Astrocyte of the cerebellum (primary cell): Measurements from ENCODE around the gene CYTH1.

ENCODE experiments used
- DNase-seq: peaks from one replicate; pipeline ENCODE4 v3.0.0-alpha.2; 2011; ENCODE audit warnings: low read depth
- H3K4me3 ChIP-seq: 2 replicates; pipeline ENCODE4 v1.5.1; 2011; ENCODE audit warnings: mild to moderate bottlenecking, low read depth, low read length, moderate library complexity
- in situ Hi-C: cut with HindIII; loops from 2 replicates; pipeline ENCODE4 v1.10.0; 2017; ENCODE audit warnings: low sequenced_read_pairs
- TF ChIP-seq, protein P1 (sequence below): IDR thresholded peaks from 2 replicates; pipeline ENCODE4 v1.5.1; 2012; ENCODE audit warnings: low read length, low read depth, moderate library complexity, mild to moderate bottlenecking; ENCODE audit errors: missing control alignments

CYTH1 gene

DNA sequence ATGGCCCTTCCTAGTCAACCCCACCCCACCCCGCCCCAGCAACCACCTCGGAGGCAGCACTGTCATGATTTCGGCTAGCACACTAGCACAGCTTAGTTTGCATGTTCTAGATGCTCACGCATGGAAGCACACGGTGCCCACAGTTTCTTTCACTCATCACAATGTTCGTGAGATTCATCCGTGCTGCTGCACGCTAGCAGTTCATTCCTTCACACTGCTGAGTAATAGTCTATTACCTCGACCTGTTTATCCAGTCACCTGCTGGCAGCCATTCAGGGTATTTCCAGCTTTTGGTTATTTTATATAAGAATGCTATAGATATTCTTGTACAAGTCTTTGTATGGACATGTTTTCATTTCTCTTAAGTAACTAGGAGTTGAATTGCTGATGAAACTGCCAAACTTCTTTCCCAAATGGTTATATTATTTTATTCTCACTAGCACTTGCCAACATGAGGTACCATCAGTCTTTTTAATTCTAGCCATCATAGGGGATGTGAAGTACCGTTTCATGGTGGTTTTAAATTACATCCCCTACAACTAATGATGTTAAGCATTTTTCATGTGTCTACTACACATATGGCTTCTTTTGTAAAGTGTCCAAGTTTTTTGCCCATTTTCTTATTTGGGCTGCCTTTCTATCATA is 75.7 kb downstream of the CYTH1 start:
- no peak for DNase-seq
- TF ChIP-seq, protein P1, sequence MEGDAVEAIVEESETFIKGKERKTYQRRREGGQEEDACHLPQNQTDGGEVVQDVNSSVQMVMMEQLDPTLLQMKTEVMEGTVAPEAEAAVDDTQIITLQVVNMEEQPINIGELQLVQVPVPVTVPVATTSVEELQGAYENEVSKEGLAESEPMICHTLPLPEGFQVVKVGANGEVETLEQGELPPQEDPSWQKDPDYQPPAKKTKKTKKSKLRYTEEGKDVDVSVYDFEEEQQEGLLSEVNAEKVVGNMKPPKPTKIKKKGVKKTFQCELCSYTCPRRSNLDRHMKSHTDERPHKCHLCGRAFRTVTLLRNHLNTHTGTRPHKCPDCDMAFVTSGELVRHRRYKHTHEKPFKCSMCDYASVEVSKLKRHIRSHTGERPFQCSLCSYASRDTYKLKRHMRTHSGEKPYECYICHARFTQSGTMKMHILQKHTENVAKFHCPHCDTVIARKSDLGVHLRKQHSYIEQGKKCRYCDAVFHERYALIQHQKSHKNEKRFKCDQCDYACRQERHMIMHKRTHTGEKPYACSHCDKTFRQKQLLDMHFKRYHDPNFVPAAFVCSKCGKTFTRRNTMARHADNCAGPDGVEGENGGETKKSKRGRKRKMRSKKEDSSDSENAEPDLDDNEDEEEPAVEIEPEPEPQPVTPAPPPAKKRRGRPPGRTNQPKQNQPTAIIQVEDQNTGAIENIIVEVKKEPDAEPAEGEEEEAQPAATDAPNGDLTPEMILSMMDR: no peak
- no peak overlapping the region for H3K4me3 ChIP-seq
- in situ Hi-C loops: loop anchor here (5.0 kb wide), 1 partner anchor 224 kb away; no protein-coding TSS in a partner anchor

DNA sequence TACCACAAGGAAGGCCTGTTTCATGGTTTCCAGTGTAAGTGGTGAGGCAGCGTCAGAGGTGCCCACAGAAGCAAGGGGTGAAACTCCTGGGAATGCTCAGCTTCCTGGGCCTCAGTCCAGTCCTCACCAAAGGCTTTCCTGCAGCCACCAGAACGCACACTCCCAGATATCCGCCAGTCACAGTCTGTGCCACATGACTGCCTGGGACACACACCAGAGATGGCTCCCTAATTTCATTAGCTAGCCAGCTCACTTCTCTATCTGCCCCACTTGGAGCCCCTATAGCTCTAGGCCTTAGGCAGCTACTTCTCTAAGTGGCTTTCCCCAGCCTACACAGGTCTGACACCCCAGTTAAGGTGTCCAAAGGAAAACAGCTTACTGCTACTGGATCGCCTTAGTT is 77.0 kb downstream of the CYTH1 start:
- TF ChIP-seq, protein P1: no peak
- no peak for DNase-seq
- in situ Hi-C loops: loop anchor here (5.0 kb wide), 1 partner anchor 223 kb away; no protein-coding TSS in a partner anchor
- H3K4me3 ChIP-seq: no peak overlapping the region

DNA sequence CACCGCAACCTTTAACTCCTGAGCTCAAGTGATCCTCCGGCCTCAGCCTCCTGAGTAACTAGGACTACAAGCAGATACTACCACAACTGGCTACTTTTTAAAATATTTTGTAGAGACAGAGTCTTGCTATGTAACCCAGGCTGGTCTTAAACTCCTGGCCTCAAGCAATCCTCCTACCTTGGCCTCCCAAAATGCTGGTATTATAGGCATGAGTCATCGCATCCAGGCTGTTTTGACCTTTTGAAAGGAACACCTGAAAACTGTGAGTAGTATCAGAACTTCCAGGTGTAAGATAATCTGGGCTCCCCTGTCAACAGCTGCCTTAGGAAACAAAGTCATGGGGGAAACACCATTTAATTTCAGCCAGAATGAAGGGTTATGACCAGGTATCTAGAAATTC is 77.5 kb downstream of the CYTH1 start:
- TF ChIP-seq, protein P1: no peak
- in situ Hi-C loops: no loop called here
- H3K4me3 ChIP-seq: no peak overlapping the region
- no peak for DNase-seq

DNA sequence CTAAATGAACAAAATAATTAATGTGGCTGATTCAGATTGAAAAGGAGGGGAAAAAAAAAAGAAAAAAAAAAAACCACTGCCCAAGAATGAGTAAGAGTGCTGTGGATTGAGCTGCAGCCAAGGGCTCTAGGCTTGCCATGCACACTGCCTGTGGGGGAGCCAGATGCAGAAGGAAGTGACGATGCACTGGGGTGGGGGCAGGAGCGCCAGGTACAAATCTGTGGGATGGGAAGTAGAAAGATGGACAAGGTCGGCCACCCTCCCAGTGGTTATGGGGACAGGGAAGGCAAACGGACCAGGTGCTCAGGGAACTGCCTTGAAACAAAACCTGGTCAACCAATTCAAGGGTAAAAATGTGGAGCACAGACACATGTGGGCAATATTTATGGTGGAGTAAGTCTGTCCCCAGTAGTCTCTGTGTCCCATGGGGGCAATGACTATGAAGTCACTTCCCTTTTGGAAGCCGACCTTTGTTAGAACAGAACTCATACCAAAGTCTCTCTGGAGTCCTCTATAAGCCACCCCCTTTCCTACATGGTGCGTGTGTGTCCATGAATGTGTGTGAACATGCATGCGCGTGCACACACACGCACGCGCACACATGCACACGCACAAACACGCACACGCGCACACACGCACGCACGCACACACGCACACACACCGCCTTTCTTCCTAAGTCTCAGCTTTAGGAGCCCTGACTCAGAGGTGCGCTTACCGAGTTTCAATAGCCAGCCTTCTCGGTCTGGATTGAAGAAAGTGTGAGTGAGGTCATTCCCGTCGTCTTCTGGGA is 84.3 kb downstream of the CYTH1 start:
- no peak overlapping the region for H3K4me3 ChIP-seq
- in situ Hi-C loops: no loop called here
- TF ChIP-seq, protein P1: no peak
- DNase-seq: peak; percentile 50

DNA sequence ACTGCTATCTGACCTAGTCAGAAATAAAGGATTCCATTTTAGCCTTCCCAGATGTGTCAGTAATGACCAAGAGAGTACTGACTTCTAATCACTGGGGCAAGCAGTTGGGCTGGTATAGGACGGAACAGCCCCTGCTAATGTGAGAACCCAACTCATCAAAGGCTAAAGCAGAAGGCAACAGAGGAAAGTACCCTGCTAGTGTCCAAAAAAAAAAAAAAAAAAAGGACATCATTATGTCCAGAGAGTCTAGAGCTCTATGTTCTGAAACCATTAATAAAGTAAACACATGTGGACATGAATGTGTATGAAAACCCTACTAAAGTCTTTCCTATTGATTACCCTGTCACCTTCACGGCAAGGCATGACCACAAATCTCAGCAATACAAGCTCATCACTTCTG is 85.0 kb downstream of the CYTH1 start:
- TF ChIP-seq, protein P1: no peak
- in situ Hi-C loops: no loop called here
- no peak for DNase-seq
- H3K4me3 ChIP-seq: no peak overlapping the region

DNA sequence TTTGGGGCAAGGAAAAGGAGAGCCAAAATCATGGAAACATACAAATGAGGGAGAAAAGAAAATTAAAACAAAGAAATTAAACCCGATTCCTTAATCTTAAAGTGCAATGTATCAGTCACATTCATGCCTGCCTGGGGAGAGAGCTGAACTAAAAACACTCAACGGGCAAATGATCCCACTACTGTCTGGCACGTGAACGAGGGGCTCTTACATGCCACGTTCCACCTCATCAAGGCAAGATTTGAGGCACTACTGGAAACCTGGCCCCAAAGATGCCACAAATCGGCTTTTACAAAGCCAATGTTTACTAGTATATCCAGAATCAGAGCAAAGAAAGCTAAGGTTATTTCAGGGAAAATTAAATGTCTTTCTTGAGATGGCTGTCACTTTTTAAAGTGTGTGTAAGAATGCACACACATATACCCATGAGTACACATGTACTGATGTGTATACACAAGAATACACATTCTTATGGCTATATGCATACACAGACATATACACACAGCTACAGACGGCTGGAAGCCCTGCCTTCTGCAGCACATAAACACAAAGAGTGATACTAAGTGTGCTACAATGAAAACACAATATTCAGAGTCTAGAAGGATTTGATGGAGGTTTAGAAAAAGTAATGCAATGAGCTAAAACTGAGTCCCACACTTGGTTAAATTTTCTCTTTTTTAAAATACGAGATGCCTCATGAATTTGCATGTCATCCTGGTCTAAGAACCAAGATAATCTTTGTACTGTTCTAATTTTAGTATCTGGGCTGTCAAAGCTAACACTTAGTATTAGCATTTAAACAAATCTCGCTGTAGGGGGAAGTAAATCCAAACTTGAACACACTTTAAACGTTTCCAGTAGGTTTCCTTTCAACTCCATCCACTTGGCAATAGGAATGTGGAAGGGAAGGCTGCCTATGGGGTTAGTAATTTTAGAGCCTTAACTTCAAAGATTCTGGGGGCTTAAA is 85.8 kb downstream of the CYTH1 start:
- no peak overlapping the region for H3K4me3 ChIP-seq
- TF ChIP-seq, protein P1: no peak
- in situ Hi-C loops: no loop called here
- no peak for DNase-seq
